ENCODE data around the gene DST.

GRCh38 chr6:56482525-56482924 is 160.2 kb downstream of the DST start:
- TF ChIP-seq CTCF (IDR thresholded peaks at IDR 0.05; ENCODE audit: low read depth, low read length, poor library complexity, severe bottlenecking) (no peak), EZH2phosphoT487 (IDR thresholded peaks at IDR 0.05; ENCODE audit: borderline replicate concordance, low read length) (no peak)

All from DOHH2 (cell line).